Measurements from ENCODE around the gene PHYHIPL.

DNA sequence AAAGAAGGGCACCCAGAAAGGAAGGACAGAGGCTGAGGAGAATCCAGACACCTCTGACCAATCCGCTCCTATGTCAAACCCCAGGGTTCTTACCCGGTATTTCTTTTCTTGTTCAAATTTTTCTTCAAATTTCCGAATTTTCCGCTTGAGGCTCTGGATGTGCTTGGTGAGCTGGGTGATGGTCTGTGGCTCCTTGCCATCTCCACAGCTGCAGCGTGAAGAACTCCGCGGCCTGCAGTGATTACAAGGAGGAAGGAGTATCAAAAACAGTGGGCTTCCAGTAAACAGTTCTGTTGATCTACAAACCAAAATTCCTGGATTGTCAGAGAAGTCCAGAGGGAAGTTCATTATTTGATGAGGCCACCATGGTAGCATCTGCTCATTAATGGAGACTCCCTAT lies 92.0 kb downstream of the PHYHIPL start:
- TF ChIP-seq MEF2A (IDR thresholded peaks at IDR 0.05; ENCODE audit: borderline replicate concordance, low read depth) (no peak), GABPA (IDR thresholded peaks at IDR 0.05; ENCODE audit: low read depth) (no peak), TAF1 (IDR thresholded peaks at IDR 0.05; ENCODE audit: borderline replicate concordance, low read depth, low read length) (no peak), POLR2AphosphoS5 (IDR thresholded peaks at IDR 0.05; ENCODE audit: low read depth, low read length) (no peak), RCOR1 (IDR thresholded peaks at IDR 0.05; ENCODE audit: low read length) (no peak), TEAD4 (IDR thresholded peaks at IDR 0.05; ENCODE audit: borderline replicate concordance, insufficient read depth) (no peak), SMC3 (IDR thresholded peaks at IDR 0.05; ENCODE audit: low read depth, low read length) (no peak), EP300 (IDR thresholded peaks at IDR 0.05; ENCODE audit: borderline replicate concordance in 1 of 2, low read depth in 1 of 2, low read length in 1 of 2) (no peak), EZH2phosphoT487 (IDR thresholded peaks at IDR 0.05; ENCODE audit: borderline replicate concordance, low read depth) (no peak), FOXM1 (IDR thresholded peaks at IDR 0.05; ENCODE audit: low read depth) (no peak), MXI1 (IDR thresholded peaks at IDR 0.05; ENCODE audit: low read depth, low read length) (no peak)
- TF ChIP-seq, protein P1, sequence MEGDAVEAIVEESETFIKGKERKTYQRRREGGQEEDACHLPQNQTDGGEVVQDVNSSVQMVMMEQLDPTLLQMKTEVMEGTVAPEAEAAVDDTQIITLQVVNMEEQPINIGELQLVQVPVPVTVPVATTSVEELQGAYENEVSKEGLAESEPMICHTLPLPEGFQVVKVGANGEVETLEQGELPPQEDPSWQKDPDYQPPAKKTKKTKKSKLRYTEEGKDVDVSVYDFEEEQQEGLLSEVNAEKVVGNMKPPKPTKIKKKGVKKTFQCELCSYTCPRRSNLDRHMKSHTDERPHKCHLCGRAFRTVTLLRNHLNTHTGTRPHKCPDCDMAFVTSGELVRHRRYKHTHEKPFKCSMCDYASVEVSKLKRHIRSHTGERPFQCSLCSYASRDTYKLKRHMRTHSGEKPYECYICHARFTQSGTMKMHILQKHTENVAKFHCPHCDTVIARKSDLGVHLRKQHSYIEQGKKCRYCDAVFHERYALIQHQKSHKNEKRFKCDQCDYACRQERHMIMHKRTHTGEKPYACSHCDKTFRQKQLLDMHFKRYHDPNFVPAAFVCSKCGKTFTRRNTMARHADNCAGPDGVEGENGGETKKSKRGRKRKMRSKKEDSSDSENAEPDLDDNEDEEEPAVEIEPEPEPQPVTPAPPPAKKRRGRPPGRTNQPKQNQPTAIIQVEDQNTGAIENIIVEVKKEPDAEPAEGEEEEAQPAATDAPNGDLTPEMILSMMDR (IDR thresholded peaks at IDR 0.05), result no peak
- TF ChIP-seq, protein P2, sequence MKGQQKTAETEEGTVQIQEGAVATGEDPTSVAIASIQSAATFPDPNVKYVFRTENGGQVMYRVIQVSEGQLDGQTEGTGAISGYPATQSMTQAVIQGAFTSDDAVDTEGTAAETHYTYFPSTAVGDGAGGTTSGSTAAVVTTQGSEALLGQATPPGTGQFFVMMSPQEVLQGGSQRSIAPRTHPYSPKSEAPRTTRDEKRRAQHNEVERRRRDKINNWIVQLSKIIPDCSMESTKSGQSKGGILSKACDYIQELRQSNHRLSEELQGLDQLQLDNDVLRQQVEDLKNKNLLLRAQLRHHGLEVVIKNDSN (IDR thresholded peaks at IDR 0.05; ENCODE audit: borderline replicate concordance, low read depth), result no peak
- TF ChIP-seq, protein P3, sequence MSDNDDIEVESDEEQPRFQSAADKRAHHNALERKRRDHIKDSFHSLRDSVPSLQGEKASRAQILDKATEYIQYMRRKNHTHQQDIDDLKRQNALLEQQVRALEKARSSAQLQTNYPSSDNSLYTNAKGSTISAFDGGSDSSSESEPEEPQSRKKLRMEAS (IDR thresholded peaks at IDR 0.05; ENCODE audit: low read depth), result no peak
